HG03565 (cell line): Measurements from ENCODE around the gene LYVE1.

Source experiments
- ATAC-seq: cut with Tn5 transposase; IDR thresholded peaks from one replicate; pipeline ENCODE4 v1.9.1; 2021; ENCODE audit warnings: mild to moderate bottlenecking, moderate library complexity; ENCODE audit not compliant: unreplicated experiment

LYVE1 gene

GRCh38 chr11:10561043-10561818 is 7.2 kb downstream of the LYVE1 start:
- no peak for ATAC-seq

- ATAC-seq, result no peak
Measured at GRCh38 chr11:10558288-10558687, 10.2 kb downstream of the LYVE1 start.

- ATAC-seq, result no peak
Measured at GRCh38 chr11:10556590-10556989, 11.9 kb downstream of the LYVE1 start.

- ATAC-seq, result no peak
Measured at GRCh38 chr11:10551845-10552352, 16.6 kb downstream of the LYVE1 start.

GRCh38 chr11:10551290-10551592 is 17.2 kb downstream of the LYVE1 start:
- no peak for ATAC-seq

GRCh38 chr11:10550503-10551289 is 17.8 kb downstream of the LYVE1 start:
- no peak for ATAC-seq

- ATAC-seq, result no peak
Measured at GRCh38 chr11:10544491-10545465, 23.7 kb downstream of the LYVE1 start.

GRCh38 chr11:10543782-10544181 is 24.7 kb downstream of the LYVE1 start:
- ATAC-seq, result no peak

GRCh38 chr11:10542776-10543175 is 25.7 kb downstream of the LYVE1 start:
- ATAC-seq, result no peak

GRCh38 chr11:10541561-10541930 is 26.9 kb downstream of the LYVE1 start:
- ATAC-seq, result no peak

- ATAC-seq, result peak; percentile 93
Measured at GRCh38 chr11:10540915-10541560, 27.4 kb downstream of the LYVE1 start, which contains the start of gene RNF141. Gene RNF141 (minus strand): TSS chr11:10541187. CDS start chr11:10534158, 7,029 bp downstream.

- peak; percentile 11 for ATAC-seq
Measured at GRCh38 chr11:10540546-10540914, 27.9 kb downstream of the LYVE1 start.

- ATAC-seq, result no peak
Measured at GRCh38 chr11:10539339-10539738, 29.1 kb downstream of the LYVE1 start.

GRCh38 chr11:10538924-10539323 is 29.5 kb downstream of the LYVE1 start:
- ATAC-seq, result no peak

- ATAC-seq, result no peak
Measured at GRCh38 chr11:10537600-10537999, 30.9 kb downstream of the LYVE1 start.

- ATAC-seq, result no peak
Measured at GRCh38 chr11:10534316-10534715, 34.1 kb downstream of the LYVE1 start.

- no peak for ATAC-seq
Measured at GRCh38 chr11:10533323-10533722, 35.1 kb downstream of the LYVE1 start.

- ATAC-seq, result no peak
Measured at GRCh38 chr11:10532526-10532925, 35.9 kb downstream of the LYVE1 start.

GRCh38 chr11:10529279-10529678 is 39.2 kb downstream of the LYVE1 start:
- ATAC-seq, result no peak

- ATAC-seq, result no peak
Measured at GRCh38 chr11:10528121-10528520, 40.3 kb downstream of the LYVE1 start.
